Smooth muscle cell (in vitro differentiated cells): ENCODE data around the gene PROM1. TPM values are rescaled to one million over a fixed set of nuclear protein-coding genes. Genes with fewer than 3 reads are reported as not detected.

ENCODE experiments used
- DNase-seq: peaks from one replicate; lab custom pipeline; 2025; ENCODE audit not compliant: unreplicated experiment; lab: John Stamatoyannopoulos, UW
- H2AFZ ChIP-seq: fragments of 200-600 bp; sonication (generic); 2 replicates; pipeline ENCODE4 v1.6.0; 2016; ENCODE audit warnings: antibody characterized with exemption, low read depth, mild to moderate bottlenecking
- H3F3A ChIP-seq: fragments of 200-600 bp; sonication (generic); 2 replicates; pipeline ENCODE4 v1.6.0; 2017; ENCODE audit warnings: antibody characterized with exemption, low read depth
- H3K27ac ChIP-seq: fragments of 200-600 bp; sonication (generic); 2 replicates; pipeline ENCODE4 v1.5.1; 2016; ENCODE audit warnings: low read depth, mild to moderate bottlenecking
- H3K27me3 ChIP-seq: fragments of 200-600 bp; sonication (generic); 2 replicates; pipeline ENCODE4 v1.6.1; 2016; ENCODE audit warnings: low read depth, mild to moderate bottlenecking
- H3K36me3 ChIP-seq: fragments of 200-600 bp; sonication (generic); 2 replicates; pipeline ENCODE4 v1.5.1; 2016; ENCODE audit warnings: low read depth
- H3K4me1 ChIP-seq: fragments of 200-600 bp; sonication (generic); 2 replicates; pipeline ENCODE4 v1.5.1; 2016; ENCODE audit warnings: low read depth
- H3K4me2 ChIP-seq: fragments of 200-600 bp; sonication (generic); 2 replicates; pipeline ENCODE4 v1.6.0; 2016; ENCODE audit warnings: mild to moderate bottlenecking
- H3K4me3 ChIP-seq: fragments of 200-600 bp; sonication (generic); 2 replicates; pipeline ENCODE4 v1.5.1; 2016; ENCODE audit warnings: mild to moderate bottlenecking
- H3K79me2 ChIP-seq: fragments of 200-600 bp; sonication (generic); 2 replicates; pipeline ENCODE4 v1.6.0; 2016; ENCODE audit warnings: low read depth, mild to moderate bottlenecking
- H3K9ac ChIP-seq: fragments of 200-600 bp; sonication (generic); 2 replicates; pipeline ENCODE4 v1.6.0; 2016; ENCODE audit warnings: low read depth
- H3K9me3 ChIP-seq: fragments of 200-600 bp; sonication (generic); replicated peaks from 2 replicates; pipeline ENCODE4 v1.5.1; 2016; ENCODE audit warnings: low read depth
- H4K20me1 ChIP-seq: fragments of 200-600 bp; sonication (generic); 2 replicates; pipeline ENCODE4 v1.6.0; 2016; ENCODE audit warnings: low read depth
- WGBS: methylation state at CpG from one replicate; pipeline ENCODE4 v1.1.7; 2016; ENCODE audit warnings: low lambda C conversion rate; 5-methylcytosine and 5-hydroxymethylcytosine counted together
- polyA plus RNA-seq: library from polyadenylated mRNA; unstranded; fragments of >200 nt; fragmentation: Nextera tagmentation; extraction: Ambion mirVana; gene quantifications from 2 replicates; pipeline ENCODE4 v1.2.1, GENCODE V29; 2016
- total RNA-seq: library from RNA; depleted of rRNA; stranded (reverse); fragments of >200 nt; gene quantifications from 2 replicates; pipeline ENCODE4 v1.2.3, GENCODE V29; 2014
- TF ChIP-seq, protein P1 (sequence below): fragments of 200-600 bp; sonication (generic); IDR thresholded peaks from 2 replicates; pipeline ENCODE4 v1.5.1; 2017; ENCODE audit warnings: borderline replicate concordance, mild to moderate bottlenecking, antibody characterized with exemption; ENCODE audit not compliant: insufficient read depth, poor library complexity, severe bottlenecking

The PROM1 gene
- total and polyA plus RNA-seq, 2 experiments from 2014 or later: 0.56 to 1.7 TPM

DNA sequence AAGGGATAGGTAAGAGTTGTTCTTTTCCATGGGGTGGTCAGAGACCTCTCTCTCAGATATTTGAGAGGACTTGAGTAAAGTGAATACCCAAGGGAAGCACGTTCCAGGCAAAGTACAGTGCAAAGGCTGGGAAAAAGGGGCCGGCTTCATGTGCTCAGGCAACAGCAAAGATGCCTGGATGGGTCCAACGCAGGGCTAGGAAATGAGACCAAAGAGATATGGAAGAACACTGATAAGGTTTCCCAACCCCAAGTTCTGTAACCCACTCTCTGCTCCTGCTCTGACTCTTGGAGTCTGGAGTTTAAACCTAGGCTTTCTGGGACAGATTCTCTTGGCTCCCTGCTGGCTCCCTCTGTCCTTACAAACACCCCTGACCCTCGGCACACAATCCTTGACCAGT, 36.2 kb upstream of the PROM1 start:
- H3K79me2 ChIP-seq: no peaks in the 10 kb centered on the region
- no peak for DNase-seq
- no peaks in the 10 kb centered on the region for H4K20me1 ChIP-seq
- H3K27ac ChIP-seq: no peak overlapping the region
- no peaks in the 10 kb centered on the region for H3K9me3 ChIP-seq
- no peak overlapping the region for H3K9ac ChIP-seq
- H3K4me1 ChIP-seq: peaks cover 5% of the 10 kb centered on the region
- H3K36me3 ChIP-seq: no peaks in the 10 kb centered on the region
- TF ChIP-seq, protein P1, sequence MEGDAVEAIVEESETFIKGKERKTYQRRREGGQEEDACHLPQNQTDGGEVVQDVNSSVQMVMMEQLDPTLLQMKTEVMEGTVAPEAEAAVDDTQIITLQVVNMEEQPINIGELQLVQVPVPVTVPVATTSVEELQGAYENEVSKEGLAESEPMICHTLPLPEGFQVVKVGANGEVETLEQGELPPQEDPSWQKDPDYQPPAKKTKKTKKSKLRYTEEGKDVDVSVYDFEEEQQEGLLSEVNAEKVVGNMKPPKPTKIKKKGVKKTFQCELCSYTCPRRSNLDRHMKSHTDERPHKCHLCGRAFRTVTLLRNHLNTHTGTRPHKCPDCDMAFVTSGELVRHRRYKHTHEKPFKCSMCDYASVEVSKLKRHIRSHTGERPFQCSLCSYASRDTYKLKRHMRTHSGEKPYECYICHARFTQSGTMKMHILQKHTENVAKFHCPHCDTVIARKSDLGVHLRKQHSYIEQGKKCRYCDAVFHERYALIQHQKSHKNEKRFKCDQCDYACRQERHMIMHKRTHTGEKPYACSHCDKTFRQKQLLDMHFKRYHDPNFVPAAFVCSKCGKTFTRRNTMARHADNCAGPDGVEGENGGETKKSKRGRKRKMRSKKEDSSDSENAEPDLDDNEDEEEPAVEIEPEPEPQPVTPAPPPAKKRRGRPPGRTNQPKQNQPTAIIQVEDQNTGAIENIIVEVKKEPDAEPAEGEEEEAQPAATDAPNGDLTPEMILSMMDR: no peak
- no peak overlapping the region for H3K4me2 ChIP-seq
- H3K27me3 ChIP-seq: peaks cover 66% of the 10 kb centered on the region
- no peak overlapping the region for H2AFZ ChIP-seq
- WGBS: 85% methylated on average over 4 of the region's 4 CpGs
- no peaks in the 10 kb centered on the region for H3F3A ChIP-seq
- H3K4me3 ChIP-seq: no peak overlapping the region

DNA sequence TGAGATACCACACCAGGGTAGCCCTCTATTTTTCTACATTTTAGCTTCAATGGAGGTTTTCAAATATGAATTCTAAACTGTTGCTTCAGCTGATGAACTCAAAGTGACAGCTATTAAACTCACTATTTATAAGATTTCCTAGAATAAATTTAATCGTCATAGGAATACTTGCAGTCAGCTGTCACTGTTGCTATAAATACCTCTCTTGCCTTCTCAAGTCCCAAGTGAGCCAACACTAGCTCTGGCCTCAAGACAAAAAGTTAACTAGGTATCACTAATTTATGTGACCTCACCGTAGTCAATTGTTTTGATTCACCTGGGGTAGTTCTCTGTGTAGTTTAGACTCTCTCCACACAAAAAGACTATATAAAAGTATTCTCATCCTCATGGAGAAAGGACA, 34.3 kb upstream of the PROM1 start:
- H3K4me2 ChIP-seq: no peak overlapping the region
- H2AFZ ChIP-seq: no peak overlapping the region
- WGBS: 92% methylated on average over 2 of the region's 2 CpGs

DNA sequence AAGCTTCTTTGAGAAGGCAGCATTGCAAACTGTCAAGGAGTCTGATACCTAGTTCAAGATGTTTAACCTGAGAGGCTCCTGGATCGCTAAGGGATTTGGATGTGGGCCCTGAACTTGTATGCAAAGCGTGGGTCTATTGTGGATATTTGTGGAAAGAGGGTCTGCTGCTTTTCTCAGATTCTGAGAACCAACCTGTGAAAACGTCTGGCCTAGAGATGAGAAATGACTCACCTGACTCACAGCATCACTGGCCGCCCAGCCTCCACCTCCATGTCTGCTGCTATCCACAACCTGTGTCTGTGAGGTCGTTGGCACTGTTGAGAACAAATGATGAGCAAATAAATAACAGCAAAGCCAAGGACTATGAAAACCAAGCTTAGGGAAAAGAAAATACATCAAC, 33.3 kb upstream of the PROM1 start:
- no peak overlapping the region for H3K9ac ChIP-seq
- 82% methylated on average over 5 of the region's 5 CpGs for WGBS
- no peak overlapping the region for H3K4me3 ChIP-seq
- no peaks in the 10 kb centered on the region for H3F3A ChIP-seq
- DNase-seq: no peak
- H3K36me3 ChIP-seq: no peaks in the 10 kb centered on the region
- H3K27me3 ChIP-seq: peaks cover 58% of the 10 kb centered on the region
- H2AFZ ChIP-seq: no peak overlapping the region
- no peaks in the 10 kb centered on the region for H3K9me3 ChIP-seq
- no peak overlapping the region for H3K27ac ChIP-seq
- TF ChIP-seq, protein P1: no peak
- no peaks in the 10 kb centered on the region for H4K20me1 ChIP-seq
- no peak overlapping the region for H3K4me2 ChIP-seq
- H3K79me2 ChIP-seq: no peaks in the 10 kb centered on the region
- H3K4me1 ChIP-seq: no peaks in the 10 kb centered on the region

More for the DNA sequence above, 34.3 kb upstream of the PROM1 start:
- TF ChIP-seq, protein P1: no peak
- H4K20me1 ChIP-seq: no peaks in the 10 kb centered on the region
- H3K36me3 ChIP-seq: no peaks in the 10 kb centered on the region
- H3K79me2 ChIP-seq: no peaks in the 10 kb centered on the region
- no peaks in the 10 kb centered on the region for H3F3A ChIP-seq
- H3K9me3 ChIP-seq: no peaks in the 10 kb centered on the region
- no peaks in the 10 kb centered on the region for H3K4me1 ChIP-seq
- no peak overlapping the region for H3K4me3 ChIP-seq
- H3K9ac ChIP-seq: no peak overlapping the region
- DNase-seq: no peak
- peaks cover 60% of the 10 kb centered on the region for H3K27me3 ChIP-seq
- no peak overlapping the region for H3K27ac ChIP-seq

DNA sequence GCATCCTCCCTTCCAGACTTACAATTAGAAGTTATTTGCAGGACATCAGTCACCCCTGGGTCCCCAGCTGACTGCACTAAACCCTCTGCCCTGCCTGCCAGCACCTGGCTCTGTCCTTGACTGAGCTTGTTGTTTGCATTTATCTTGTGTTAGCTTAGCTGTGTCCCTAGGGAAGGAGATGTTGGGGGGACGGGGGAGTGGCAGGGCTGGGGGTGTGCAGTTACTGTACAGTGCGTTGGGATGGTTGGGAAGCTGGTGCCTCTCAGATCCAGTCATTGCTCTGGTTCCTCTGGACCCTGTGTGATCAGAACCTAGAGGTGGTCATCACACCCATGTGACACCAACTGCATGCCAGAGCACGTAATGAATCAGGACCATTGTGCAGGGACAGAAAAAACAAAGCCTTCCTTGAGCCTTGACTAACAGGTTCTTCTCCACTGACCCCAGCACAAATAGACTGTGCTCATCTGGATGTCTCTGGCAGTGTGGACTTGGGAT, 32.7 kb upstream of the PROM1 start:
- Histone ChIP-seq H3K27ac (no peak overlapping the region), H3K36me3 (no peaks in the 10 kb centered on the region), H3K27me3 (peaks cover 62% of the 10 kb centered on the region), H3F3A (no peaks in the 10 kb centered on the region), H3K9me3 (no peaks in the 10 kb centered on the region), H3K4me3 (no peak overlapping the region), H2AFZ (no peak overlapping the region), H3K4me2 (no peak overlapping the region), H3K9ac (no peak overlapping the region), H4K20me1 (no peaks in the 10 kb centered on the region), H3K4me1 (no peaks in the 10 kb centered on the region), H3K79me2 (no peaks in the 10 kb centered on the region)
- TF ChIP-seq, protein P1: no peak
- DNase-seq: no peak
- 74% methylated on average over 3 of the region's 3 CpGs for WGBS
